Muscle of back (tissue), 11 donors: ENCODE measurements around the gene FKBP1A. TPM values are rescaled to one million over a fixed set of nuclear protein-coding genes. Genes with fewer than 3 reads are reported as not detected.
"Not testable (repeated sequence)": the region's sequence is repeated elsewhere in the genome, so short reads cannot be mapped to it uniquely, and the experiment has no call there.

Source experiments
- DNase-seq, 3 donors: peaks; one replicate each; pipeline versions ENCODE4 v3.0.0 to v3.0.0-alpha.2; 2013
- polyA plus RNA-seq, 10 donors: library from polyadenylated mRNA; unstranded; fragments of 120-200 nt; gene quantifications; one replicate each; pipeline ENCODE4 v1.2.1, GENCODE V29; 2013; ENCODE audit not compliant: insufficient read length in 10 of 10

The FKBP1A gene
- polyA plus RNA-seq, 10 donors = 250 to 317 (median 277) TPM

GRCh38 chr20:1420066-1420465 lies 27.2 kb upstream of the FKBP1A start:
- DNase-seq = no peak

- no peak for DNase-seq
Measured at GRCh38 chr20:1418350-1418749, 25.5 kb upstream of the FKBP1A start.

GRCh38 chr20:1417790-1418189 lies 24.9 kb upstream of the FKBP1A start:
- DNase-seq = no peak

- DNase-seq = no peak
Measured at GRCh38 chr20:1417273-1417672, 24.4 kb upstream of the FKBP1A start.

GRCh38 chr20:1415667-1416468 lies 23.0 kb upstream of the FKBP1A start:
- DNase-seq = peak in 1 of 3 donors; percentile 69

DNA sequence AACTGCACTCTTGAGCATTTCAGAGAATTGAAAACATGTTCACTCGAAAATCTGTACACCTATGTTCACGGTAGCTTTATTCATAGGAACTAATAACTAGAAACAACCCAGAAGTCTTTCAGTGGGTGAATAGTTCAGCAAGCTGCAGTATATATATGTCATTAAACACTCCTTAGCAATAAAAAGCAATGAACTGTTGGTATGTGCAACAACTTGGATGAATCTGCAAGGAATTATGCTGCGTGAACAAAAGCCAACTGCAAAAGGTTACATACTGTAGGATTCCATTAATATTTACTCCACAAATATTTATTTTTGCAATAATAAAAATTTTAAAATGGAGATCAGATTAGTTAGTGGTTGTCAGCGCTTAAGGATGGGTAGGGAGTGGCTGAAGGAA lies 22.1 kb upstream of the FKBP1A start:
- DNase-seq = no peak

GRCh38 chr20:1405801-1406200 lies 12.9 kb upstream of the FKBP1A start:
- DNase-seq = no peak

DNA sequence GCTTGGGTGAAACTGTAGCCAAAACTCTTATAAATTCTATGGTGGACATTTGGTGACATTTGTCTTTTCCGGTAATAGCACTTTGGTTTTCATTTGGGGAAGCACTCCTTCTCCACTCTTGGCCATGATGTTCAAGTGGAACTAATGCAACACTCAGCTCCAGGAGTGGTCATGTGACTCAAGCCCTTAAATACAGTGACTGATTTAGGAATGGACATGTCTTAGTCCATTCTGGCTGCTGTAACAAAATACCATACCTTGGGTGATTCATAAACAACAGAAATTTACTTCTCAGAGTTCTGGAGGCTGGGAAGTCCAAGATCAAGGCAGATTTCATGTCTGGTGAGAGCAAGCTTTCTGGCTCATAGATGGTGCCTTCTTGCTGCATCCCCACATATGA lies 10.8 kb upstream of the FKBP1A start:
- no peak for DNase-seq

DNA sequence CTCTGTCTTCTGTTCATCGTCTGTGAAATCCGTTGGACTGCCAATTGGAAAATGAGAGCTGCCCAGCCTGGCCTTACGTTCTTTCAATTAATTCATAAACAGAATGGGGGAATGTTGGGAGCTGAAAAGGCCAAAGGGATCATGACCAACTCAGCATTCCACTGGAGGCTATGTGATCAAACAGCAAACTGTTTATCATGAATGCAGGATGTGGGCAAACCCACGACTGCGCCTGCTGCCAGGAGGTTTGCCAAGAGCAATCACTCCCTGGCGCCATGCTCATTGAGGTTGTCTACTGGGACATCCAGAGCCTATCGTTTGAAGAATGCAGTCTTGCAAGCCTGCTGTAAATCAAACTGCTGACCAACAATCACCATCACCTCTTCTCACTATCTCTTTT lies 9.3 kb upstream of the FKBP1A start:
- DNase-seq = no peak

DNA sequence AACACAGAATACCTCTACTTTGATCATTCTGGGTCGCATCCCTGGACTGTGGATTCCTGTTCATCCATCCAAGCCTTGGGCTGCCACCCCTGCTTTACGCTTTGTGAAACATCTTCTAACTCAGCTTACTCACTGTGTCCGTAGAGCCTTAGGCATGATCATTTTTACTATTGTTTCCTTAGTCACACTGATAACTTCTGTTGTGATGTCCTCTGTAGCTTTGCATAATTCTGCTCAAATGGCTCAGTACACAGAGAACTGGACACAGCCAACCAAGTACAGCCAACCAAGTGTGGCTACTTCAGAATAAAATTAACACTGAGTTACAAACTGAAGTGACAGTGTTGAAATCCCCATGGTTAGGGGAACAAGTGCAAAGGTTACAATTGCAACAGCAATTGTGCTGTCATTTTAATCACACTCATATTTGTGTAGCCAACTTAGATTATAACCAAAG lies 8.6 kb upstream of the FKBP1A start:
- no peak for DNase-seq

GRCh38 chr20:1399678-1400366 lies 7.0 kb upstream of the FKBP1A start:
- DNase-seq = peak in 1 of 3 donors; percentile 63

GRCh38 chr20:1398185-1398584 lies 5.3 kb upstream of the FKBP1A start:
- DNase-seq = not testable (repeated sequence)

DNA sequence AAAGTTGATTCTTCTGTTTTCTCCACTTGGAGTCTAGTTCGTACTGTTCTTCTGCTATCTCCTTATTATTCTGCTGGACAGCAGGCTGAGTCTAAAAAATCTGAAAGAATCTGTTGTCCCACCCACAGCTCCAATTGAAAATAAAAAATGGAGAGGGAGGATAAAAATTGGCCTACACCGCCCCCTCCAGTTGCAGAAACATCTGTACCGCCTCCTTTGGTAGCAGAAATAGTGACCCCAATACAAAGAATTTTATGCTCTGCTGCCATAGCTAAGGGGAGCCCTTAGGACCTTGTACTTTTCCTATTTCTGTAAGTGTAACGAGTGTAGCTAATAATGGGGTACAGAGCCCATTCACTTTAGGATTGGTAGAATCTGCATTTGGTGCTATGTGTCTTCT lies 4.9 kb upstream of the FKBP1A start:
- DNase-seq = no peak

GRCh38 chr20:1396702-1397101 lies 3.8 kb upstream of the FKBP1A start:
- DNase-seq = no peak

DNA sequence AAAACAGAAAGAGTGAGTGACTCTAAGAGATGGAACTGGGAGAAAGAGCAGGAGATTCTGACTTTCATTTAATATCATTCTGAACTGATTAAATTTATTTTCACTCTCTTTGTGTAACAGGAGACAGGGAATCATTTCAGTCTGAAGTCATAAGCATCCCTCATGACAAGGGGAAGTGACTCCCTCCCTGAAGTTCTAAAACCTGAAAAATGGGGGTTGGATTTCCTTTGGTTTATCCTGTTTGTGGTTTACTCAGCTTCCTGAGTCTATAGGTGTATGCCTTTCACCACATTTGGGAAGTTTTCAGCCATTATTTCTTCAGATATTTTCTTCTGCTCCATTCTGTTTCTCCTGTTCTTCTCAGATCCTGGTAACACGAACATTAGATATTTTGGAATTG lies 3.4 kb upstream of the FKBP1A start:
- DNase-seq = no peak

GRCh38 chr20:1394686-1395085 lies 1.8 kb upstream of the FKBP1A start:
- DNase-seq = no peak

- no peak for DNase-seq
Measured at GRCh38 chr20:1393507-1393882, 641 bp upstream of the FKBP1A start.

DNA sequence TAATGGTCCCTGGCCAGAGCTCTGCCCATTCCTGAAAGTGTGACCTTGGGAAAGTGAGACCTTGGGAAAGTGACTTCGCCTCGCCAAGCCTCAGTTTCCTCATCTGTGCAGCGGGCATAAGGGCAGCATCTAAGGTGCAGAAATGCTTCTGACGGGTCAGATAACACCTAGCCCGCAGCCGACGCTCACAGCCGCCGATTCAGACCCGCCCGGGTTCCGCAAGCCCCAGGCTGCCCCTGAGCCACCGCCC lies 486 bp downstream of the FKBP1A start:
- DNase-seq = no peak

GRCh38 chr20:1391640-1392442 lies 1.0 kb downstream of the FKBP1A start:
- DNase-seq = peak in 1 of 3 donors; percentile 49

GRCh38 chr20:1390581-1391403 lies 2.1 kb downstream of the FKBP1A start:
- no peak for DNase-seq

GRCh38 chr20:1389703-1390580 lies 2.9 kb downstream of the FKBP1A start:
- DNase-seq = no peak
